DMS53 (cell line): Measurements from ENCODE around the gene KCNT1.

Experiments used
- DNase-seq: peaks from one replicate; lab custom pipeline; 2025; lab: John Stamatoyannopoulos, UW

KCNT1 gene

DNA sequence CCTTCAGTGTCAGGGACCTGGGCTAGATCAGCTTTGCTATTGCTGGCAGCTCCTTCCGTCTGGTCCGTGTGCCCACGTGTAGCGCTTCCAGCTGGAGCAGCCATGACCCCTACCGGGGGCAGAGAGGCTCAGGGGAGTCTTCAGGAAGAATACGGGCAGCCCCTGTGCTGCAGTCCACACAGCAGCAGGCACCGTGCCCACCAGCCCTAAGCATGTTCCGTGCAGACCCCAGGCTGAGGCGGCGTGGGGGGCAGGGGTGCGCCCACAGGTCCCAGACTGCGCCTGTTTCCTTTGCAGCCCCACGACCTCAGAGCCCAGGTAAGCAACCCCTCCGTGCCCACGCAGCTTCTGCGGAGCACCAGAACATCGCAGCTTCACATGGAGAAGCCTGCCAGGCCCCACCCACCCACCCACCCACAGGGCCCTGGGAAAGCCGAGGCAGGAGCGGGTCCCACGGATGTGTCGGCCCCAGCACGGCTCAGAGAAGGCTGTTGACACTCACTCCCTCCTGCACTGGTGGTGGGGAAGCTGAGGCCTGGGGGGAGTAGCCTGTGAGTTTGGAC, 83.1 kb downstream of the KCNT1 start:
- DNase-seq: no peak

DNA sequence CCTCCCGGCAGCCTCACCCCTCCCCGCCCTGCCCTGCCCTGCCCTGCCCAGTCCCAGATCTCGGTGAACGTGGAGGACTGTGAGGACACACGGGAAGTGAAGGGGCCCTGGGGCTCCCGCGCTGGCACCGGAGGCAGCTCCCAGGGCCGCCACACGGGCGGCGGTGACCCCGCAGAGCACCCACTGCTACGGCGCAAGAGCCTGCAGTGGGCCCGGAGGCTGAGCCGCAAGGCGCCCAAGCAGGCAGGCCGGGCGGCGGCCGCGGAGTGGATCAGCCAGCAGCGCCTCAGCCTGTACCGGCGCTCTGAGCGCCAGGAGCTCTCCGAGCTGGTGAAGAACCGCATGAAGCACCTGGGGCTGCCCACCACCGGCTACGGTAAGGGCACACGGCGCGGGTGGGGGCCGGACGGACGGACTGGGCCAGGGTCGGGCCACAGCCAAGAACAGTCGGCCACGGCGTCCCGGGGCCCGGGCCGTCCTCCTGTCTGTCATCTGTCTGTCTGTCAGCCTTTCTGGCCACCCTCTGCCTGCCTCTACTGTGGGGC, 84.2 kb downstream of the KCNT1 start:
- no peak for DNase-seq

DNA sequence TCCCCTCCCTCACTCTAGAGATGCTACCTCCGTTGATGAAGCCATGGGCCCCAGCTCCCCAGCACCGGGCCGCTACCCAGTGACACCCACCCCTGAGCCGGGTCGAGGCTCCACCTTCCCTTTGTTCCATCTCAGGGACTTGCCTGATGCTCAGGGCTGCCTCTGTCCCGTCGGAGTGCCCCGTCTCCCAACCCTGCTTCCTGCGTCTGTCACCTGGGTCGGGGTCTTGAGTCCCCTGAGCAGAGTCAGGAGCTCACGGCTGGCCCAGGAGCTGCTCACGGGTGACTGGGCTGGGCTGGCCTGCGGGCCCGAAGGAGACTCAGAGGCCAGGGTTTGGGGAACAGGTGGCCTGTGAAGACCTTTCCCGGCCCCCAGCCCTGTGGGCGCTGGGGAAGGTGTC, 85.3 kb downstream of the KCNT1 start:
- DNase-seq: no peak

DNA sequence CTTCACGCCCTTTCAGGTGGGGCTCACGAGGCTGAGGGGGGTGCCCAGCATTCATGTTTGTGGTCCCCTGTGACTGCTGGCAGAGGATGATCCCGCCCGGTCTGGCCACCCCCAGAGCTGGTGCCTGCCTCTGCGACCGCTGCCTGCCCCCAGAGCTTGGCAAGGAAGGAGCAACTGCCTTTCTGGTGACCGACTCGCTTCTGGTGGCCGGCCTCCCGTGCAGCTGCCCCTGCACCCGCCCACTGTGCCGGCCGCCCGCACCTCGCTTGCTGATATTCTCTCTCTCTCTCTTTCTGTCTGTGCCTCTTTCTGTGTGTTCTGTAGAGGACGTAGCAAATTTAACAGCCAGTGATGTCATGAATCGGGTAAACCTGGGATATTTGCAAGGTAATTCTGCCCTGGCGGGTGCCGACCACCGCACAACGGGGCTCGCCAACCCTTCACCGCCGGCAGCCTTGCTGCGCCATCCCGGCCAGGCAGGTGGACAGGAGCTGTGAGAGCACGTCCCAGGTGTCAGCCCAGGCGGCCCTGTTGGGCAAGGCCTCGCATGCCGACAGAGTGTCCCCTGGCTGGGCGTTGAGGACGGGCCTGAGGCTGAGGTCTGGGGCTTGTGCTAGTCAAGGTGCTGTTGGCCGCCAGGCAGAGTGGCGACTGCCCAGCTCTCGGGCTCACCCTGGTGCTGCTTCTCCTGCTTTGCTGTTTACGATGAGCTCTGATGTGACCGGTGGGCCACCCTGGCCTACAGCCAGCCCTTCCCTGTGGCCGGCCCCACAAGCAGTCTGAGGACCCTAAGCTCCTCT, 86.0 kb downstream of the KCNT1 start:
- no peak for DNase-seq

DNA sequence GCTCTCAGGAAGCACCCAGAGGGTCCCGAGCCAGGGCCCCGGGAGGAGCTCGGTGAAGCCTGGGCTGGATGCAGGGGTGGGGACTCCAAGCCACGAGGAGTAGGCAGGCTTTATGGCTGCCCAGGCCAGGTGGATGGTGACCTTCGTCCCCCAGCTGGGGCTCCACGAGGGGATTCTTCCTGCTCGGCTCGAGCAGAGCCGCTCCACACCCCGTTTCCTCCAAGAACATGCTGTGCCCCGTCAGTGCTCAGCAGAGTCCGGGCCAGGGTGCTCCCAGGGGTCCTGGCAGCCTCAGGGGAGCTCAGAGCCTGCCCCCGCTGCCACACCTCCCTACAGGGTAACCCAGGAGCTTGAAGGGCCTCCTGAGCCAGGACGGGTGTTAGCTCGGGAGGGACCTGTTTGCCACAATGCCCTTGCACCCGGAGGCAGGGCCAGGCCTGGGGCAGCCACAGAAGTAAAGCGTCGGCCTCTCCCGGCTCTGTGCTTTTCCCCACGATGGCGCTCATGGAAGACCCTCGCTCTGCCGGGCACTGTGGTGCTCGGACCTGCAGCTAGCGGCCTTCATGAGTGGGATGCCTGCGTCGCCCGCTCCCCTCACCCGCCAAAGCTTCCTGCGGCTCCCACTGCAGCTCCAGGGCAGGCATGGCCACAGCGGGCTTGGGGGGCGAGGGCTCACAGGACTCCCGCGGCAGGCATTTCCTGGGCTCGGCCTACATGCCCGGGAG, 86.8 kb downstream of the KCNT1 start:
- DNase-seq: no peak

DNA sequence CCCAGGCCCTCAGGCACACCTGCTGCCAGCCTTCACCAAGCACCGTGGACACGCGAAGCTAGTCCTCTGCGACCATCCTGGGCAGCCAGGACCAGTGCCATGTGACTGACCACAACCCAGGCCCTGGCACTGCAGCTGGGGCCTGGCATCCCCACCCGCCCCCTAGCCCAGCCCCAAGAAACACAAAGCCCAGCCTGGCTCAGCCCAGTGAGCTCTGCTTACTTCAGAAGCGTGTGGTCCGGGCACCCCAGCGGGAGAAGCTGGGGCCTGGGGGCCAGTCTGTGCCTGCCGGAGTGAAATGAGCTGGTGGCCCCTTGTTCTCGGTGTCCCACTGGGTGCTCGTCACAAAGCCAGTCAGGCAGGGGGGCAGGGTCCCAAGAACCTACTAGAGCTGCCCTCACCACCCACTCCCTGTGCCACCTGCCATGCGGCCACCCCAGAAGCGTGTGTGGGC, 87.9 kb downstream of the KCNT1 start:
- no peak for DNase-seq

DNA sequence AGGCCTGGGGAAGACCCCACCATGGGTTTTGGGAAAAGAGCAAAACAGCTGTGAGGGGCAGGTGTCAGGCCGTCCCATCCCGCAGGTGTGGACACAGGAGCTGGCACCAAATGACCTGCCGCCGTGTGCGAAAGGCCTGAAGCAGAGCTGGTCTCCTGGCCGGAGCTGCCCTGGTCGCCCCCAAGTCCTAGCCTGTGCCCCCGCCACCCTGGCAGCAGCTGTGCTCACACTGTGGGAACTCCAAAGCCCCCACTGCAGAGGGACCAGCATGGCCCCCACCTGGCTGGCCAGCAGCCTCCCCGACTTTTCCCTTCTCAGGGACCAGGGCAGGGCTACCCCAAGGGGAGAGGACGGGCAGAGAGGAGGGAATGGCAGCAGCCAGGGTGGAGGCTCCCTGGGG, 88.4 kb downstream of the KCNT1 start:
- no peak for DNase-seq

DNA sequence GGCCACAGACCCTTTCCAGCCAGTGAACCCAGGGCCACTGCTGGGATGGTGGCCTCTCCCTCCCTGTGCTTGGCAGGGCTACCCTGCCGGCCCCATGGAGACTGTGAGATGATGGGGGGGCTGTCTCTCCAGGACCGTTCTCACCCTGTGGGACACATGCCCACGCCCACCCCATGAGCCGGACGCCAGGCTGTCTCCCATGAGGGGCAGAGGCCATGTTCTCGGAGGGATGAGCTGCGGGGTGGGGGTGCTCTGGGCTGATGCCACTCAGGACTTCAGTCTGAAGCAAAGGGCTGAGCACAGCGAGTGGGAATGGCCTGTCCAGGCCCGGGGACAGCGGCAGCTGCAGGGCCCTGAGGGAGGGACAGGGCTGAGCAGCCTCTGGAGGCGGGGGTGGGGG, 88.9 kb downstream of the KCNT1 start:
- DNase-seq: peak; percentile 88

DNA sequence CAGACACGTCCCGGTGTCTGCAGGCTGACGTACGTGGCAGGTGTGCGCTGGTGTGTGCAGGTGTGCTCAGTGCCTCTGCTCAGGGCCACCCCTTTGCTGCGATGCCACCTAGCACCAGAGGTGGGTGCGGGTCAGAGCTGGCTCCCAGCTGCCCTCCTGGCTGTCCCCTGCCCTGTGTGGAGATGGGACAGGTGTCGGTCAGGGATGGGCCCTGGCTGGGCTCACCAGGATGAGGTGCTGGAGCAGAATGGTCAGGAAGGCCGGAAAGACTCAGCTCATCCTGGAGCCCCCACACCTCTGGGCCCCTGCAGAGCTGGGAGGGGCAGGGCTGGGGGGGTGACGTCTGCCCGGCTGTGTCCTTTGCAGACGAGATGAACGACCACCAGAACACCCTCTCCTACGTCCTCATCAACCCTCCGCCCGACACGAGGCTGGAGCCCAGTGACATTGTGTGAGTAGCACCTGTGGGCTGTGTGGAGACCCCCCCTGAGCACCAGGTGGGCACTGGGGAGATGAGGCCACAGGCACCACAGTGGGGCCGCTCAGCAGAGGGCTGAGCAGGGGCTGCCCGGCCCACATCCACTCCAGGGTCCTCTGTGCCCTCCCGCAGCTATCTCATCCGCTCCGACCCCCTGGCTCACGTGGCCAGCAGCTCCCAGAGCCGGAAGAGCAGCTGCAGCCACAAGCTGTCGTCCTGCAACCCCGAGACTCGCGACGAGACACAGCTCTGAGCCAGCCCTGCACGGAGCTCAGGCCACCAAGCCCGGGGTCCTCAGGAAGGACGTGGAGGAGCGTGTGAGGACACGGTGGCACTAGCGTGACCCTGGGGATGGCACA, 89.7 kb downstream of the KCNT1 start:
- DNase-seq: peak; percentile 96

DNA sequence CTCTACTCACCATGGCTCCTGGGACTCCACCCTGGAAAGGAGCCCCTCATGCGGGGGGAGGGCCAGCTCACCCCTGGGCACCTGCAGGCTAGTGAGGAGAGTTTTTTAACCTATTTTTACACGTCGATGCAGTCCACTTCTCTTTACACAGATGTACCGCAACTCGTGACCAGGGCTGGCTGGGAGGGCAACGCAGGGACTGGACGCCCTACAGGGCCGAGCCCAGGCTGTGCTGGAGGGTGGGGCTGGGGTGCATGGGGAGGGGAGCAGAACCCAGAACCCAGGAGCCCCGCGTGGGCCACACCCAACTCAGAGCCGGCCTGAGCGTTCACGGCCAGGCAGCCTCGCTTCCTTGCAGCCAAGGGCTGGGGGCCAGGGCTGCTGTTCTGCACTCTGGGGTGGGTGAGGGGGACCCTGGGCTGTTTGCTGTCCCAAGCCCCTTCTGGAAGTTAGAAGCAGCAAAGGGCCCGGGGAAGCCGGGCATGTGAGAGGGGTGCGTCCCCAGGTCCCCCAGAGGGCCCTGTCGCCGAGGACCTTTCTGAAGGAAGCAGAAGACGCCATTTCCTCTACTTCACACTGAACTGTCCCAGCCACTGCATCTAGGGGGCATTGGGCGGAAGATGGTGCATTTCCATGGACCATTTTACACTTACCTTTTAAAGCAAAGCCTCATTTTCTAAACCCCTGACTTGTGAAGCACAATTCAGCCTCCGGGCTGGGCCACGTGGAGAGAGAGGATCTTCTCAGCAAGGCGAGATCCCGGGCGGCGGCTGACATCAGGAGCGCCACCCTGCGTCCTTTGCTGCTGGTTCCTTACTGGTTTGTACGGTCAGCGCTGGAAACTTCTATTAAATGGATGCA, 90.5 kb downstream of the KCNT1 start:
- DNase-seq: peak; percentile 22

DNA sequence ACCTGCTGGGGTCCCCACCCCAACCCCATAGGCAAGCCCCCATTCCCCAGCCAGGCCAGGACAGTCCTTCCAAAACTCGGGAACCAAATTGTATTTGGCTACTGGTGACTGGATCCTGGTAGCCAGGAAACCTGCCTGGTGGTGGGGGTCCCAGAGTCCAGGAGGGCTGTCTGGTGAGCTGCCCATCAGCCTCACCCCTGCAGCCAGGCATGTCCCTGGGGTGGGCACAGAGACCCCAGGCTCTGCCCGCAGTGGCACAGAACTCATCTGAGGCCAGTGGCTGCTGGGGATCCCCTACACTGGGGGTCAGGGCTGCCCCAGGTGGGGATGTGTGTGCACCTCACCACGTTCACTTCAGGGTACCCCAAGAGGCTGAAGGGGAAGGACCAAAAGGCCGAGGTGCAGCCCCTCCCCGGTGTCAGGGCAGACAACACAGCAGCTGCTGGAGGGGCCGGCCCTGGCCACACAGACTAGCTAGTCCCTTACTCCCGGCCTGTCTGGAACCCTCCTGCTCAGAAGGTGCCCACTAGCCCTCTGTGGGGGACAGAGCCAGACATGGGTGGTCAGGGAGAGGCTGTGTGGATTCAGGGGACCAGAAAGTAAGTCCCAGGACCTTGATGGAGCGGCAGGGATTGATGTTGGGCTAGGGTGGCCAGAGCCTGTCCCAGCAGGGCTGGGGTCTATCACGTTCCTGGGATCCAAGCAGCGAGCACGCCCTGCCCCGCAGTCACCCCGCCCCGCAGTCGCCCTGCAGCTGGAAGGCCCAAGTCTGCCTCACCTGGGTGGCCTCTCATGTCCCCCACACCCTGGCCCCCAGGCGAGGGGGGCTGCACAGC, 91.5 kb downstream of the KCNT1 start:
- no peak for DNase-seq

DNA sequence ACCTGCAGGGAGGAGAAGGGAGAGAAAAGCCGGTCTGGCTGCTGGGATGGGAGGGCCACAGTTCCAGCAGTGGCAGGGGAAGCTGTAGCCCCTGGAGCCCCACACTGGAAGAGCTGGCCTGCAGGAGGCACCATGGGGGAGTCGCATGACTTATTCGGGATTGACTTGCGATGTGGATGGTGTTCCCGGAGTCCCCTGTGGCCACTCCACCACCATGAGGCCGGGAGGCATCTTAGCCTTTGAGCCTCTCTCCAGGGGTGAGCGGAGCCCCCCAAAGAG, 92.0 kb downstream of the KCNT1 start:
- no peak for DNase-seq

DNA sequence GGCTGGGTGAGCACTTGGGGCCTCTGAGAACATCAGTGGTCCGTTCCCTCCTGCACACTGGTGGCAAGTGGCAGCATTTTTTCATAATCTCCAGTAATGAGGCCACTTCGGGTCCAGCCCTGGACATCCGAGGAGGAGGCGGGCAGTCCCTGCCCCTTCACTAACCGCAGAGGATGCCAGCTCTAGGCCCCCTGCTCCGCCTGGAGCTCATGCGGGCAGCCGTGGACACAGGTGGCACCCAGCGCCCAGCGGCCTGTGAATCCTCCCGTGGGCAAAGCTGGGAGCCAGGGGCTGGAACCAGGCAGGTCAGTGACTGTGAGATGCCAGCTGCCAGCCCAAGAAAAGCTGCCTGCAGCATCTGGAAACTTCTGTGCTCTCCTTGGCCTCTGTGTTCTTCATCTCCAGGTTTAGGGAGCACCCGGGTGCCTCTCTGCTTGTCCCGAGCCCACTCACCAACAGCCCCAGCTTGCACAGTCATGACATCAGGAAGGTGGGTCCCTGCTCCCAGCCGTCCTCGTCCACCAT, 92.4 kb downstream of the KCNT1 start:
- no peak for DNase-seq

DNA sequence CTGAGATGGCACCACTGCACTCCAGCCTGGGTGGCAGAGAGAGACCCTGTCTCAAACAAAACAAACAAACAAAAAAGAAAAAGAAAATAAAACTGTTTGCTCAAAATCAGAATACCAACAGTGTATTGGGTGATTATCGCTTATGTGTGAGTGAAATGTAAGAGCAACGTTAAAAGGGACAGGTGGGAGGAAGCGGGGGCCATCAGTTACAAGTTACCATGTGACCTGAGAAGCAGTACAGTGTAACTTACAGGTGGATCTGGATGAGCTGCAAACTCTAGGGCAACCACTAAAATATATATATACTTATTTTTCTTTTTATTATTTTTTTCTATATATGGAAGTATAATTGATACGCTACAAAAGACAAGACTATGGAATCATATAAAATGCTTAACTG, 93.4 kb downstream of the KCNT1 start:
- DNase-seq: no peak

DNA sequence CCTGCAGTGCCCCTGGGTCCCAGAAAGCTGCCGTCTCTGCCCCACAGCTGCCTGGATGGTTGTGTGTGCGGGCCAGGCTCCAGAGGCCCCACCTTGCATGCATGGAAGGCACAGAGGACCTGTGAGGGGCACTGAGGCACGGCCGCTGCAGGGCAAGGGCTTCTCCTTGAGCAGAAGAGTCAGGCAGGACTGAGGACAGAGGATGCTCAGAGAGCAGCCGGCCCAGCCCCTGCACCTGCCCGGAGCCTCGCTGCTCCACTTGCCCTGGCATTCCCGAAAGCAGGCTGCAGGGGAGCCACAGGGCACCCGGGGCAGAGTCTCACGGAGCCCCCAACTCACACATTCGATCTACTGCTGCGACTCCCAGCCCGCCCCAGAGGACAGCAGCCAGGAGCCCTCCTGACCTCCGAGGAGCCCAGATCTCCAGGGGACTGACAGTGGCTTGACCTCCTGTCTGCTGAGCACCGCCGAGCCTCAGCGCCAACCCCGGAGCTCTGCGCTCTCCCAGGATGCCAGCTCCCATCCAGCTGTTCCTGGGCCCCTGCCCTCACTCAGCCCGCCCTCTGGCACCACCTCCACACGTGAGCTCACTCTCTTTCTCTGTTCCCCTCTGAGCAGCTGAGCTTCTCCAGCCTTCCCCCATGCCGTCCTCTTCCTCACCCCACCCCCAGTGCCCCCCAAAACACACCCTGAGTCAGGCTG, 95.0 kb downstream of the KCNT1 start:
- peak; percentile 80 for DNase-seq

DNA sequence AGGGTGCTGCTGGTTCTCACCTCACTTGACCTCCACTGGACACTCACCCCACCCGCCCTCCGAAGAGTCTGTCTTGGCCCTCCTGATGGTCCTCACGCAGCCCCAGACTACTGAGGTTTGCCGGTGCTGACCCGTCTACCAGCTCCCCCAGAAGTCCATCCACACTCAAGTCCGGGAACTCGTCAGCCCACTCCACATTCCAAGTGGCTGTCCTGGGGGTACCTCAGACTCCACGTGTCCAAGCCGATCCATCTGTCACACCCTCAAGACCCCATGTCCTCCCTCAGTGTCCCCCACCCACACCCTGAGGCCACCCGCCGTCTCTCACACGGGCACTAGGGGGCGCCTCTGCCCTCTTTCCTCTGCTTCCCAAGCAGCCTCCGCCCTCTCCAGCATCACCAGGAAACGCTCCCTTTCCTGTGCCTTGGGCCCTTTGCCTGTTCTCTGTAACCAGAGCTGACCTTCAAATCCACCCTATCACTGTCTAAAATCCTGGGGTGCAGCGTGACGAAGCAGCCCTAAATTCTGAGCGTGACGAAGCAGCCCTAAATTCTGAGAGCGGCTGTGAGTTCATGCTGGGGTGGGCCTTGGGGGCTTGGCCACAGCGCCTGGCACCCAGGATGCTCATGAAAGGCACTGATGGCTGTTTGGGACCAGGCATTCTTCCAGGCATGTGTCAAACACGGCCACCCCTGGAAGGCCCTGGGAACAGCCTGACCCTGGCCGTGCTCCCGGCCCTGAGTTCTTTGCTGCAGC, 95.7 kb downstream of the KCNT1 start:
- peak; percentile 86 for DNase-seq

DNA sequence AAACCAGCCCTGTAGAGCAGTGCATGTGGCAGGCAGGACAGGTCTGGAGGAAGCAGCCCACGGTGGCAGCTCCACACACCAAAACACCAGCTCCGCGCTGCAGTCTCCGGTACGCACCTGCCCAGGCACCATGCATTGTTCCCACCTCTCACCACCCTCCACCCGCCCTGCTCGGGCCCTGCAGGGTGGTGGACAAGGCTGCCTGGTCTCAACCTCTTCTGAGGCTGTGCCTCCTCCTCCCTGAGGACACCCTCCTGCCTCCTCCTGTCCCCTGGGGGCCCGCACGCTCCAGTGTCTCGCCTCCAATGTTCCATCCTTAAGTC, 96.2 kb downstream of the KCNT1 start:
- DNase-seq: no peak

DNA sequence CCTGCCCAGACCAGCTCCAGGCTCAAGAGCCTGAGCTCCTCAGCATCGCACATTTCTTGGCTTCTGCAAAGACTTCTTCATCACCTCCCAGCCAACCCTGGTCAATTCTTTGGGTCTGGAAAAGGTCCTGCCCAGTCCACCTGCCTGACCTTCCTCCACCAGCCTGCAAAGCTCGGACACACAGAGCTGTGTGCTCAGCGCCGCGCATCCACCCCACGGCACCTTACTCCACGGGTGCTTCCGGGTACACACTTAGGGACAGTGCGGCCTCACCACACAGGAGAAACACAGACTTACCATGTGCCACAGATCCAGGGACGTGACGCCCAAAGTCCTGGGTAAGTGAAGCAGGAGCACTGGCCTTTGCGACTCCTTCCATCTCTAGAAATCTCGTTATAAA, 97.3 kb downstream of the KCNT1 start:
- no peak for DNase-seq

DNA sequence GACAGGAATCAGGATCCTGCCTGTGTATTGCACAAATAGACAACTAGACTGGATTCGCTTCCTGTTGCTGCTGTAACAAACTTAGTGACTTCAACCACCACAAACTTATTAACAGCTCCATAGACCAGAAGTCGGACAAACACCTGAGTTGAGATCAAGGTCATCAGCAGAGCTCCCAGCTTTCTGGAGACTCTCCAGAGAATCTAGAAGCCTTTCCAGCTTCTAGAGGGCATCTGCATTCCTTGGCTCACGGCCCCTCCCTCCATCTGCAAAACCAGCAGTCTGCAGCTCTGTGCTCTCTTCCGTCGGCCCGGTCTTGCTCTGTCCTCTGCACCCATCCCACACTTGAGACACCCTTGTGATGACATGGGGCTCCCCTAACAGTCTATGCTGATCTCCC, 99.1 kb downstream of the KCNT1 start:
- DNase-seq: no peak
